DND-41 (cell line): Measurements from ENCODE around the gene RASAL1.

Experiments used
- ATAC-seq: fragments of 200-7000 bp; cut with Tn5 transposase; 3 replicates; pipeline ENCODE4 v1.9.1; 2021; ENCODE audit warnings: low read depth; ENCODE audit not compliant: insufficient read depth
- DNase-seq: peaks from one replicate; pipeline ENCODE4 v3.0.0-alpha.2; 2020
- H2AFZ ChIP-seq: 2 replicates; pipeline ENCODE4 v1.6.0; 2012; ENCODE audit warnings: low read depth, low read length
- H3K27ac ChIP-seq: 2 replicates; pipeline ENCODE4 v1.5.1; 2012; ENCODE audit warnings: low read length, inconsistent platforms
- H3K27me3 ChIP-seq: fragments of 200-600 bp; sonication (generic); 2 replicates; pipeline ENCODE4 v1.6.0; 2012; ENCODE audit warnings: low read length, mild to moderate bottlenecking, inconsistent platforms; ENCODE audit not compliant: insufficient read depth, poor library complexity
- H3K36me3 ChIP-seq: 2 replicates; pipeline ENCODE4 v1.5.1; 2012; ENCODE audit warnings: low read length, inconsistent platforms; ENCODE audit not compliant: insufficient read depth
- H3K4me1 ChIP-seq: 2 replicates; pipeline ENCODE4 v1.5.1; 2012; ENCODE audit warnings: mild to moderate bottlenecking, low read length; ENCODE audit not compliant: insufficient read depth
- H3K4me2 ChIP-seq: 2 replicates; pipeline ENCODE4 v1.6.0; 2012; ENCODE audit warnings: mild to moderate bottlenecking, moderate library complexity, low read length, inconsistent platforms; ENCODE audit not compliant: insufficient read depth
- H3K4me3 ChIP-seq, 2 experiments: fragments of 200-600 bp in 1 of 2; shearing (Covaris generic) in 1 of 2; 2 replicates each; pipeline ENCODE4 v1.5.1; 2012 to 2016; ENCODE audit warnings: inconsistent platforms in 2 of 2, low read length in 2 of 2, mild to moderate bottlenecking in 2 of 2, low read depth in 1 of 2, moderate library complexity in 1 of 2
- H3K79me2 ChIP-seq: 2 replicates; pipeline ENCODE4 v1.6.0; 2012; ENCODE audit warnings: low read length, inconsistent platforms; ENCODE audit not compliant: insufficient read depth
- H3K9ac ChIP-seq: 2 replicates; pipeline ENCODE4 v1.6.0; 2012; ENCODE audit warnings: low read depth, mild to moderate bottlenecking, inconsistent platforms, low read length, moderate library complexity
- H3K9me3 ChIP-seq: 2 replicates; pipeline ENCODE4 v1.5.1; 2012; ENCODE audit warnings: low read length, moderate library complexity, mild to moderate bottlenecking, inconsistent platforms; ENCODE audit not compliant: insufficient read depth, severe bottlenecking
- H4K20me1 ChIP-seq: 2 replicates; pipeline ENCODE4 v1.6.0; 2012; ENCODE audit warnings: low read length; ENCODE audit not compliant: insufficient read depth
- EZH2 ChIP-seq: IDR thresholded peaks from 3 replicates; pipeline ENCODE4 v1.6.1; 2012; ENCODE audit warnings: borderline replicate concordance, low read depth, mild to moderate bottlenecking, moderate library complexity, low read length, inconsistent platforms; ENCODE audit not compliant: severe bottlenecking
- TF ChIP-seq, protein P1 (sequence below): IDR thresholded peaks from 2 replicates; pipeline ENCODE4 v1.5.1; 2012; ENCODE audit warnings: borderline replicate concordance, low read length, moderate library complexity, mild to moderate bottlenecking; ENCODE audit not compliant: poor library complexity, severe bottlenecking; ENCODE audit errors: extremely low read depth

RASAL1 gene

DNA sequence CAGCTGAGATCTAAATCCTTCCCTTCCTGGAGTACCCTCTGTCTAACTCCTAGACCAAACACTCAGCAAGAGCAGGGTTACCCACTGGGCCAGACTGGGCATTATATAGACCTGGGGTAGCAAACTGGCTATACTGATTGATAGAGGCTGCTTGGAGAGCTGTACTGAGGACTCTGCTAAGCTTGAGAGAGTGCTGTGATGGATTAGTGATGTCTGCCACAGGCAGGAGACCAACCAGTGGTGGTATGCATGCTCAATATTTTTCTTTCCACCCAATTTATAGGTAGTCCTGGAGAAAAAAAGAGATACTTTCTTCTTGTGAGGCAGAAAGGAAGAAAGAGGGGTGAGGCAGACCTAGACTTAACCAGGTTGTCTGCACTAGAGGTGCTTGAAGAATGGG, 45.7 kb downstream of the RASAL1 start:
- Histone ChIP-seq H3K4me1 (peaks cover 81% of the 10 kb centered on the region), H3K36me3 (peaks cover 87% of the 10 kb centered on the region), H3K27me3 (no peaks in the 10 kb centered on the region), H2AFZ (no peak overlapping the region), H3K4me2 (peak overlapping the region; percentile 59), H3K79me2 (peaks cover 67% of the 10 kb centered on the region), H3K4me3 (peak overlapping the region in 1 of 2 experiments; percentile 42; a peak in 2 of 4 replicates), H3K27ac (peak overlapping the region; percentile 95), H3K9ac (peak overlapping the region; percentile 57), H3K9me3 (no peaks in the 10 kb centered on the region), H4K20me1 (no peaks in the 10 kb centered on the region; the same call in 1 of the 2 replicates)
- no peak for TF ChIP-seq EZH2
- TF ChIP-seq, protein P1, sequence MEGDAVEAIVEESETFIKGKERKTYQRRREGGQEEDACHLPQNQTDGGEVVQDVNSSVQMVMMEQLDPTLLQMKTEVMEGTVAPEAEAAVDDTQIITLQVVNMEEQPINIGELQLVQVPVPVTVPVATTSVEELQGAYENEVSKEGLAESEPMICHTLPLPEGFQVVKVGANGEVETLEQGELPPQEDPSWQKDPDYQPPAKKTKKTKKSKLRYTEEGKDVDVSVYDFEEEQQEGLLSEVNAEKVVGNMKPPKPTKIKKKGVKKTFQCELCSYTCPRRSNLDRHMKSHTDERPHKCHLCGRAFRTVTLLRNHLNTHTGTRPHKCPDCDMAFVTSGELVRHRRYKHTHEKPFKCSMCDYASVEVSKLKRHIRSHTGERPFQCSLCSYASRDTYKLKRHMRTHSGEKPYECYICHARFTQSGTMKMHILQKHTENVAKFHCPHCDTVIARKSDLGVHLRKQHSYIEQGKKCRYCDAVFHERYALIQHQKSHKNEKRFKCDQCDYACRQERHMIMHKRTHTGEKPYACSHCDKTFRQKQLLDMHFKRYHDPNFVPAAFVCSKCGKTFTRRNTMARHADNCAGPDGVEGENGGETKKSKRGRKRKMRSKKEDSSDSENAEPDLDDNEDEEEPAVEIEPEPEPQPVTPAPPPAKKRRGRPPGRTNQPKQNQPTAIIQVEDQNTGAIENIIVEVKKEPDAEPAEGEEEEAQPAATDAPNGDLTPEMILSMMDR: no peak
- no peak for DNase-seq
- peak; percentile 13 for ATAC-seq

DNA sequence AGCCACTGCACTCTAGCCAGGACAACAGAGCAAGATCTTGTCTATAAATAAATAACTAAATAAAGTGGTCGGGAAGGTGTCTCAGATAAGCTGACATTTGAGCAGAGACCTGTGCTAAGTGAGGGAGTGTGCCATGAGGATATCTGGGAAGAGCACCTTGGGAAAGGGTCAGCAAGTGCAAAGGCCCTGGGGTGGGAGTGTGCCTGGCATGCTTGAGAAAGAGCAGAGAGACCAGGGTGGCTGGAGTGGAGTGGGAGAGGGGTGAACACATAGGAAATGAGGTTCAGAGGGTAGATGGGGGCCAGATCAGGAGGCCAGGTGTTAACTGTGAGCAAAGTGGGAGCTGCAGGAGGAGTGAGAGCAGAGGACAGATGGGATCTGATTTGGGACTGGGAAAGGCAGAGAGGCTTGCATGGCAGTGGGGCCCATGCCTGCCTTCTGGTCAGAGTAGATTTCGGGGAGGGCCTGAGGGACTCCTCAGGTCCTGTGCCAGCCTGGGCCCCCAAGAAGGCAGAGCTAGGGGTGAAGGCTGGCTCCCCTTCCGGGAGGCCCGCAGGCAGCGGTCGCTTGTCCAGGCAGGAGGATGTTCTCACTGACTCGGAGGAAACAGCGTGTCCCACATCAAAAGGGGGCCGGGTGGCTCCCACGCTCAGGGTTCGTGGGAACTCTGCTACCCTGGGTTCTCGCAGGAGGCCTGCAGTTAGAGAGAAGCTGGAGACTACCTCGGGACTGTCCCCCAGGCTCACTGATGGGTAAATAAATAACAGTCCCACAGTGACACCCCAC, 46.4 kb downstream of the RASAL1 start:
- Histone ChIP-seq H3K36me3 (peaks cover 87% of the 10 kb centered on the region), H3K9ac (peak overlapping the region; percentile 57), H3K9me3 (no peaks in the 10 kb centered on the region), H3K79me2 (peaks cover 74% of the 10 kb centered on the region), H3K4me2 (peak overlapping the region; percentile 59), H3K4me3 (peak overlapping the region in 1 of 2 experiments; percentile 42; a peak in 2 of 4 replicates), H3K4me1 (peaks cover 83% of the 10 kb centered on the region), H2AFZ (no peak overlapping the region), H4K20me1 (no peaks in the 10 kb centered on the region; the same call in 1 of the 2 replicates), H3K27me3 (no peaks in the 10 kb centered on the region), H3K27ac (peak overlapping the region; percentile 95)
- ATAC-seq (peak; percentile 59), DNase-seq (peak; percentile 96)
- no peak for TF ChIP-seq EZH2
- TF ChIP-seq, protein P1: no peak

DNA sequence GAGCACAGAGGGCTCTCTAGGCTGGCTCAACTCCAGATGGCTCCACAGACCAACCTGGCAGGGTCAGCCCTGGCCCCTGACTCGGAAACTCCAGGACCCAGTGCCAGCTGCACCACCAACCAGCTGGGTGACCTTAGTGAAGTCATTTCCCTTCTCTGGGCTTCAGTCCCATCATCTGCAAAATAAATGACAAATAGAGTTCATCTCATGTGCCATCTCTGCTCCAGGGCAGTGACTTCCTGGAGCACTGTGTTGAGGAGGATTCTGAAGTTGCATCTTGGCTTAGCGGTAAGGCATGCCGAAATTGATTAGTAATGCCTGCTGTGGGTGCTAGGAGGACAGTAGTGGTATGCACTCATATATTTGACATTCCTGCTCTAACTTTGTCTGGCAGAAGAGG, 47.5 kb downstream of the RASAL1 start:
- Histone ChIP-seq H3K27me3 (no peaks in the 10 kb centered on the region), H3K4me3 (peak overlapping the region in 1 of 2 experiments; percentile 2; a peak in 1 of 4 replicates), H3K4me1 (peaks cover 91% of the 10 kb centered on the region), H3K9ac (peak overlapping the region; percentile 57), H3K27ac (peak overlapping the region; percentile 95), H3K4me2 (peak overlapping the region; percentile 49), H2AFZ (no peak overlapping the region), H3K79me2 (peaks cover 82% of the 10 kb centered on the region), H3K36me3 (peaks cover 88% of the 10 kb centered on the region), H4K20me1 (no peaks in the 10 kb centered on the region; the same call in 1 of the 2 replicates), H3K9me3 (no peaks in the 10 kb centered on the region)
- ATAC-seq (no peak), DNase-seq (peak; percentile 67)
- TF ChIP-seq, protein P1: no peak
- TF ChIP-seq EZH2: no peak
